ENCODE data around the gene STX3.

STX3 gene

GRCh38 chr11:59754859-59755700 is at the start of gene STX3:
STX3 (plus strand) TSS chr11:59755376; CDS start chr11:59755606, 230 bp downstream.
- DNase-seq (ENCODE audit: low read depth in 1 of 2, low spot score in 1 of 2) = peak; percentile 31 to 55

- no peak for DNase-seq (ENCODE audit: low read depth in 1 of 2, low spot score in 1 of 2)
Observed at GRCh38 chr11:59706518-59707285, 48.5 kb upstream of the STX3 start.

- DNase-seq (ENCODE audit: low read depth in 1 of 2, low spot score in 1 of 2) = no peak
Observed at GRCh38 chr11:59707371-59707770, 47.8 kb upstream of the STX3 start.

GRCh38 chr11:59708537-59708936 is 46.6 kb upstream of the STX3 start:
- DNase-seq (ENCODE audit: low read depth in 1 of 2, low spot score in 1 of 2) = no peak

- no peak for DNase-seq (ENCODE audit: low read depth in 1 of 2, low spot score in 1 of 2)
Observed at GRCh38 chr11:59710136-59710847, 44.9 kb upstream of the STX3 start.

- DNase-seq (ENCODE audit: low read depth in 1 of 2, low spot score in 1 of 2) = no peak
Observed at GRCh38 chr11:59713745-59714144, 41.4 kb upstream of the STX3 start, which contains the start of gene OR10V1. OR10V1 (minus strand) TSS chr11:59713845; CDS start chr11:59713845, 0 bp downstream.

- DNase-seq (ENCODE audit: low read depth in 1 of 2, low spot score in 1 of 2) = no peak
Observed at GRCh38 chr11:59716051-59716450, 39.1 kb upstream of the STX3 start.

- no peak for DNase-seq (ENCODE audit: low read depth in 1 of 2, low spot score in 1 of 2)
Observed at GRCh38 chr11:59719556-59719955, 35.6 kb upstream of the STX3 start.

GRCh38 chr11:59724066-59724465 is 31.1 kb upstream of the STX3 start:
- DNase-seq (ENCODE audit: low read depth in 1 of 2, low spot score in 1 of 2) = no peak

- DNase-seq (ENCODE audit: low read depth in 1 of 2, low spot score in 1 of 2) = no peak
Observed at GRCh38 chr11:59727426-59727825, 27.8 kb upstream of the STX3 start.

GRCh38 chr11:59728154-59728553 is 27.0 kb upstream of the STX3 start:
- DNase-seq (ENCODE audit: low read depth in 1 of 2, low spot score in 1 of 2) = no peak

GRCh38 chr11:59728913-59729312 is 26.3 kb upstream of the STX3 start:
- DNase-seq (ENCODE audit: low read depth in 1 of 2, low spot score in 1 of 2) = no peak

GRCh38 chr11:59729834-59730233 is 25.3 kb upstream of the STX3 start:
- DNase-seq (ENCODE audit: low read depth in 1 of 2, low spot score in 1 of 2) = no peak

GRCh38 chr11:59730896-59731565 is 24.1 kb upstream of the STX3 start:
- DNase-seq (ENCODE audit: low read depth in 1 of 2, low spot score in 1 of 2) = no peak

GRCh38 chr11:59746111-59746510 is 9.1 kb upstream of the STX3 start:
- DNase-seq (ENCODE audit: low read depth in 1 of 2, low spot score in 1 of 2) = no peak

- DNase-seq (ENCODE audit: low read depth in 1 of 2, low spot score in 1 of 2) = peak; percentile 65 to 68
Observed at GRCh38 chr11:59753650-59754493, 1.3 kb upstream of the STX3 start.

- DNase-seq (ENCODE audit: low read depth in 1 of 2, low spot score in 1 of 2) = no peak
Observed at GRCh38 chr11:59754494-59754858, 700 bp upstream of the STX3 start.

- peak in 1 of 2 donors; percentile 14 for DNase-seq (ENCODE audit: low read depth in 1 of 2, low spot score in 1 of 2)
Observed at GRCh38 chr11:59755701-59756557, 753 bp downstream of the STX3 start.

GRCh38 chr11:59756558-59756840 is 1.3 kb downstream of the STX3 start:
- no peak for DNase-seq (ENCODE audit: low read depth in 1 of 2, low spot score in 1 of 2)
